DMS53 treated with DMSO at 0.1 percent for 48 hours (cell line): ENCODE data around the gene NFATC1.

ENCODE experiments used
- DNase-seq: peaks from one replicate; lab custom pipeline; 2025; ENCODE audit not compliant: unreplicated experiment; lab: John Stamatoyannopoulos, UW

NFATC1 gene

GRCh38 chr18:79453816-79454735 is 58.3 kb downstream of the NFATC1 start:
- DNase-seq, result no peak

DNA sequence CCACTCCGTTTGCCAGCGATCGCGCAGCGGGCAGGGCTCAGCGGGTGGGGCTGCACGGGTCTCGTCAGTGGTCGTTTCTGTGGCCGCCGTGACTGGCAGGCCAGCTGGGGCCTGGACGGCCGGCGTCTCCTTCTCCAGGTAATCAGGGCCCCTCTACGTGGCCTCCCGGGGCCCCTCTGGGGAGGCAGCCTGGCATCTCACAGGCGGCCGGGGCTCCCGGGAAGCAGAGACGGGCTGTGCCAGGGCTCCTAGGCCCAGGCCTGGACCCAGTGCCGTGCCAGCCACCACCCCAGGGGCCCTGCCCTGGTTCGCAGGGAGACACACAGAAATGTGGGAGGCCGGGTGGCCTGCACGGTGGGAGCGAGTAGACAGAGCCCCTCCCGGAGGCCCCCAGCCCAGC is 59.5 kb downstream of the NFATC1 start:
- no peak for DNase-seq

DNA sequence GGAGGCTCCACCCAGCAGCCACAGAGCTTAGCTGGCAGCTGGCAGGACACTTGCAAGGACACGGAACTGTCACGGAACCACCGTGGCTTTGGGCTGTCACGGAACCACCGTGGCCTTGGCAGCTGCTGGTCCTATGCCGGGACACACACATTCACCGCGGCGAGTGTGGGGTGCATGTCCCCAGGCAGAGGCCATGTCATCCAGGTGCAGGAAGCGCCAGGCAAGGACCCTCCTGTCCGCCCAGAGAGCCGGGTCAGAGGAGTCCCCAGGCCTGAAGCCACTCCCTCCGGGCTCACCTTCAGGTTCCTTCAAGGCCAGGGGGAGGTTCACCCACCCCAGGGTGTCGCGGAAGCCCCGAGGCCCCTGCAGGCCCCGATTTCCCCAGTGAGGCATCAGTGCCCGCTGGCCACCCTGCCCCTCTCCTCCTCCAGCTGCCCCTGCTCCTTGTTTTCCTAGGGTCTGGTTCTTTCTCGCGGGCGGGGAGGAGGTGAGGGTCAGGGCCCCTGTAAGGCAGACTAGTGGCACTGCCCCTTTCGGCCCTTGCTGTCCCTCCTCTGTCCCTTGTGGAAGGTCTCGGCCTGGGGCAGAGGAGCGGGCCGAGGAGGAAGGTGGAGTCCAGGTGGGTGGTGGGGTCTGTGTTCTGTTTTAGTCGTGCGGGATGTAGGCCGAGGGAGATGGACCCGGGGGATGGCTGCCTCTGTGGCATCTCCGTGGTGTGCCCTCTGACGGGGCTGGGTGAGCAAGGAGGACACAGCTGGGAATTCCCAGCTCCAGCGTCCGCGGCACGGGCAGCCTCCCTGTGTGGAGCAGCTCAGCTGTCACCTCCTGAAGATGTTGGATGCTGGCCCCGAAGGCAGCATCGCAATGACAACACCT is 60.6 kb downstream of the NFATC1 start:
- no peak for DNase-seq

GRCh38 chr18:79457239-79457638 is 61.5 kb downstream of the NFATC1 start:
- no peak for DNase-seq

DNA sequence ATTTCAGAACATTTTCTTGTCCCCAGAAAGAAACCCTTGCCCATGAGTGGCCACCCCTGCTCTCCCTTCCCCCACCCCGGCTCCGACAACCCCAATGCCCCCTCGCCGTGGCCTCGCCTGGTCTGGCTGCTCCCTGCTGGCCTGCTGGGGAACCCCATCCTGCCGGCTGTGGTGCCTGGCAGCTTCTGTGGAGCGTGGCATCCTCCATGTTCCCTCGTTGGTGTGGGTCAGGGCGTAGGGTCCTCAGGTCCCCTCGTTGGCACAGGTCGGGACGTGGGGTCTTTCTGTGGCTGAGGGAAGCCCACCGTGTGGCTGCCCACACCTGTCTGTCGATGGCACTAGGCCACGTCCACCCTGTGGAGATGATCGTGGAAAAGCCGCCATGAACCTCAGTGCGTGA is 61.9 kb downstream of the NFATC1 start:
- no peak for DNase-seq

GRCh38 chr18:79458131-79458838 is 62.6 kb downstream of the NFATC1 start:
- no peak for DNase-seq

DNA sequence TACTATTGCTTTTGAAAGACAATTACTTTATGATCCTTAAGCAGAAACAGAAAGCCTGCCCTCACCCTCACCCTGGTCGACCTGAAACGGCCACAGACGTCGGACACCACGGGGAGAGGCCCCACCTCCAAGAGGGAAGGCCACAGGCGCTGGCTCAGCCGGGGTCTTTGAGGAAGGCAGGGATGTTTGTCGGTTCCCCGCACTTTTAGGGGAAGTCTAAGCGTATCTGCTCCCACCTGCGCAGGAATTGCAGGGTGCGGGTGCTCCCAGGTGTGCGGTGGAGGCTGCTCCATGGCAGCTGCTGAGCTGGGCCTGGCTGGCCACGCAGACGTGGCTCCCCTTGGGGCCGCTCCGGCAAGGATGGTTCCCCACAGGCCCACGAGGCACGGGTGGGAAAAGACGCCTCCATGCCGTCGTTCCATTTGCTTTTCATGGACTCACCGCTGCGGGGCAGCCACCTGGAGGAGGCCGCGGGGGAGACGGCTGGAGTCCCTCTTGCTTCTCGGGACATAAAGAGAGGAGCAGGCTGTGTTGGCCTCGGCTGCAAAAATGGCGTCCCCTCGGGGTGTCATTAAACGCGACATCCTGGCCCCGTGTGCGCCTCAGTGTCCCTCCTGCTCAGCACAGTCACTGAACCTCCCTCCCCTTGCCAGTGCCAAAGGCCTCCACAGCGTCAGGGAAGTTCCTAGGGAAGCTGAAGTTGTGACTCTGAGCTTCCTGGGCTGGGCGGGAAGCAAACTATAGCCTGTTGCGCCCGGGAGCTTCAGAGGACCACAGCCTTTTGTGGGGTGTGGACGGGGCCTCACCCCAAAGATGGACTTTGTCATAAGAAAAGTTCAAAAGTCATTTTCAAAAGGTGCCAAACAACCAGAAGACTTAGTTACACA is 63.4 kb downstream of the NFATC1 start:
- DNase-seq, result no peak

DNA sequence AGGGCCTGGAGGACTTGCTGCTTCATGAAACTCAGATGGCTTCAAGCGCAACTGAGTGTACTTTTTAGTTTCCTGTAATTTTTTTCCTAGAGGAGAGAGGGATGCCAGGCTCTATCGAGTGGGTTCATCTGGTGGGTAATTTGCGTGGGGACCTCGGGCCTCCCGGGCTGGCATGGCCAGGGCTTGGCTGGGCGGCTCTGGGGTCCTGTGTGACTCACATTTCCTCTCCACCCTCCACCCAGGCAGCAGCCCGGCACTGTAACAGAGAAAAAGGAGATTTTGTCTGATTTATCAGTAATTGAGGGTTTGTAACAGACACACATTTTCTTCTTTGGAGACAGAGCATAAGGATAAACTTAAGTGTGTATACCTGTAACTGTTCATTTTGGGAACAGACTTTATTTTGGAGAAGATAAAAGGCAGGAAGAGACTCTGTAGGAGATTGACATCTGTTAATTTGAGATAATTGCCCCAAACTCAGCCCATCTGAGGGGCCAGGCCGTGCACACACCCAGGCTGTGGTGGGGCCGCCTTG is 64.3 kb downstream of the NFATC1 start:
- no peak for DNase-seq

DNA sequence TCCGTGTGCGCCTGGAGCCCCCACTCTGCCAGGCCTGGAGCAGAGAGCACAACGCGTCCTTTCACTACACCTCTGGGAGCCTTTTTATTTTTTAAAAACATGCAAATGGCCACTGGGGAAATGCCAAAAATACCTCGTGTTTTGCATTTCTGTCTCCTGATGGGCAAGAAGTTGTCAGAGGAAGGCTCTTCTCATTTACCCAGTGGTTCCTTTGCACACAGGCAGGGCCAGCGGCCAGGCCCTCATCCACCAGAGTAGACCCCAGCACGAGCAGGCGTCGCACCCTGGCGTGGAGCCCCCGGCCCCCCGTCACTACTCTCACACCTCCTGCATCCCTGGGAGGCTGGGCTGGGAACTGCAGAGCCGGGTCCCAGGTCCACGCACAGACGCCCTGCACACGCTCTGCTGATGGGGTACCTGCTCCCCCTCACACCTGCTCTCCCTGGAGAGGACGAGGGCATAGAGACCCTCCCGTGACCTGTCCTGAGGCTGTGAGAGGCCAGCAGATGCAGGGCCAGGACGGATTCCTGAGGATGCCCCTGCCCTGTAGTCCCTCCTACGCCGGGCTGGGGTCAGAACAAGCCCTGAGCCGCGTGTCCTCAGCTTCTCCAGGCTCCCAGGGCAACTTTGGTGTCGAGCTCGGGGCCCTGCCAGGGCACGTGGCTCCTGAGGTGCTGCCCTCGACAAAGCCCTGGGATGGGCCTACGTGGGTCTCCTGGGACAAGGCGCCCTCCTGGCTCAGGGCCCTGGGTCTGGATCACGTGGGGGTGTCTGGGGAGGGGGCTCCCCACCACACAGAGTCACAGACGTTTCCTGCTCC is 65.0 kb downstream of the NFATC1 start:
- no peak for DNase-seq

DNA sequence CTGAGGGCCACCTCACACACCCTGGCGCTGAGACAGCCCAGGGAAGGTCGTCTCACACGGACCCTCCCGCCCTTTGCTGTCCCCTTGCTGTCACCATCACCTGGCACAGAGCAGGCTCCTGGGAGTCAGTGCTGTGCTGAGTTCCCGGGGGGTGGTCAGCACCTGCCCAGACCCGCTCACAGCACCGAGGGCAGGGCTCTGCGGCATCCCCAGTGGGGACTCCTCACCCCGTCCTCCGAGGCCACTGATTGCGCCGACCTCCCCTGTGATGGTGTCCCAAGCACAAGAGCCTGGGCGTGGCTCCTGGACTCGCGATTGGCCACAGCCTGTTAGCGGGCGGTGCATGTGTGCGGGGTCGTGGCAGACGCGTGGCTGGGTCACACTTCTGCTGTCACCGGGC is 65.9 kb downstream of the NFATC1 start:
- DNase-seq, result no peak

DNA sequence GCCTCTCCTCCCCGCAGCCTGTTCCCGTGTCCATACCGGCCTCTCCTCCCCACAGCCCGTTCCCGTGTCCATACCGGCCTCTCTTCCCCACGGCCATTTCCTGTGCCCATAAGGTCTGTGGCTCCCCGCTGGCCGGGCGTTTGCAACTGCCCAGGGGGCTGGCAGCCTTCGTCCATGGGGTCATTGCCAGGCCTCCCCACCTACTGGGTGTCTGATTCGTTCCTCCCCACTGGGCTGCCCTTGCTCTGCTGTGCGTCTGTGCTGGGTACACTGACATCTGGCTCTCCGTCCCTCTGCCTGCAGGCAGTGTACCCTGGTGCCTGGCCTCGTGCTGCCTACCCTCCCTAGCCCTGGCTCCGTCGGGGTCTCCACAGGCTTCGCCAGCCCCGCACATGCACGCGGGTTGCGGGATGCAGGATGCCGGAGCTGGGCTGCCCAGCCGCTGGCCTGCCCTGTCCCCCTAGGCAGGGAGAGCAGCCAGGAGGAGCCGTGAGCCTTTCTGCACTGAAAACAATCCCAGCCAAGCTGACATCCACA is 67.8 kb downstream of the NFATC1 start:
- no peak for DNase-seq

DNA sequence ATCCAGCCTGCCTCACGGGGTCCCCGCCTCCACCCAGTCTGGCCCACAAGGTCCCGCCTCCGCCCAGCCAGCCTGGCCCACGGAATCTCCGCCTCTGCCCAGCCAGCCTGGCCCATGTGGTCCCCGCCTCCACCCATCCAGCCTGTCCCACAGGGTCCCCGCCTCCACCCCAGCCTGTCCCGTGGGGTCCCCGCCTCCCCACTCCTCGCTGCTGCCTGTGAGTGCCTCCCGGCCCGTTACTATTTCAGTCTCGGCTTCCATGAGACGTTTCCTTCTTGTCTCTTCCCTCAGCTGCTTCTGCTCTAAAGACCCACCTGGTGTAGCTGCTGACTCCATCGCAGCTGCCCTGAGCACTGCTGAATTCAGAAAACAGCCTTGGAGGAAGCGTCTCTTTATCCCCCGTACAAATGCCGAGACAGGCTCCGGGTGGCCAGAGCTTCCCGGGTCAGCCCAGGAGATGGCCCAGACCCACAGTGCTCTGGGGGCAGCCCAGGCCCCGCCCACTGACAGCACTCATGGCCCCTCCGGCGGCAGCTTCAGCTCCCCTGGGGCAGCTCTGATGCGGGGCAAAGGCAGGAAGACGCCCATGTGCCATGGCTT is 69.8 kb downstream of the NFATC1 start:
- DNase-seq, result no peak

- DNase-seq, result no peak
These were observed 70.9 kb downstream of the NFATC1 start for GRCh38 chr18:79466591-79466990.

DNA sequence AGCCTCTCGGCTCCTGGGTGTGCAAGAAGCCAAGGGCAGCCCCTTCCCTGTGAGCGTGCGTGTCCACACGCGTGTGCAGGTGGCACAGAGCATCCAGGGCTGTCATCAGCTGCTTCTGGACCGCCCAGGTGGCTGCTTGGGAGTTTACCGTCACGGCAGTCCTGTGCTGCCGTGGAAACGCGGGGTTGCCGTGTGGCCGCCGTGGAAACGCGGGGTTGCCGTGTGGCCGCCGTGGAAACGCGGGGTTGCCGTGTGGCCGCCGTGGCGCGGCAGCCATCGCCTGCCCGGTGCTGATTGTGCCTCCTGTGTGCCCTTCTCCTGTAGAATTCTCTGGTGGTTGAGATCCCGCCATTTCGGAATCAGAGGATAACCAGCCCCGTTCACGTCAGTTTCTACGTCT is 71.4 kb downstream of the NFATC1 start:
- no peak for DNase-seq

- DNase-seq, result no peak
These were observed 72.5 kb downstream of the NFATC1 start for GRCh38 chr18:79468119-79468789.

- no peak for DNase-seq
These were observed 73.6 kb downstream of the NFATC1 start for GRCh38 chr18:79469309-79469708.

DNA sequence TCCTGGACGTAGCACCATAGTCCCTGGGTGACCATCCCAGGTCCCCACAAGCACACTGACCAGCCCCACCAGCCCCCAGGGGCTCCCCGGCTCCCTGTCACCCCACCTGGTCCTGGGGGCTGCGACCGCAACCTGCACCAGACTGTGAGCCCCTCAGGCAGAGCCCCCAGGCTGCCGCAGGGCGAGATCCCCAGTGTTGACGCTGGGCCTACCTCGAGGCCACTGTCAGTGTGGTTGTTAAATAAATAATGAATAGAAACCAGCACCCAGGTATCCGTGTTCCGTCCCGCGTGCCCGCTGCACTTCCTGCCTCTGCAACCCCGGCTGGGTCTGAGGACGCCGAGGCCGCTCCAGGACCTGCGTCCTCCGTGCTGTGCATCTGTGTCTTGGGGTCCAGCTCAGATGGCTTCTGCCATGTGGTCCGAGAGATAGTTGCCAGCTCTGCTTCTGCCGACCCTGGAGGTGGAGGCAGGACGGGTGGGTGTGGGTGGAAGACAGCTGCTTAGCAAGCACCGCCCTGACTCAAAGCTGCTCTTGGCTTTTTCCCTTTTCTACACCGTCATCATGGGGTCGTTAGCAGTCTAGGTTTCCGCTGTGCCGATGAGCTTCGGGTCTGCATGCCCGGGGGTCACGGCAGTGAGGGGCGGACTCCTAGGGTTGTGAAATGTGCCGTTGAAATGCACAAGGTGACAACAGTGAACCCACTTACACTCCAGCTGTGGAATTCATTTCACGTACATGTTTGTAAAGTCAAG is 74.2 kb downstream of the NFATC1 start:
- no peak for DNase-seq
